ENCODE data around the gene RMDN2. TPM values are rescaled to one million over a fixed set of nuclear protein-coding genes. Genes with fewer than 3 reads are reported as not detected.
A peak's percentile ranks its signal among the peaks of the same experiment; 100 is the strongest.

RMDN2 gene
- total RNA-seq, 4 donors from 2014 or later: 8.9 to 14.6 (median 13.3) TPM

DNA sequence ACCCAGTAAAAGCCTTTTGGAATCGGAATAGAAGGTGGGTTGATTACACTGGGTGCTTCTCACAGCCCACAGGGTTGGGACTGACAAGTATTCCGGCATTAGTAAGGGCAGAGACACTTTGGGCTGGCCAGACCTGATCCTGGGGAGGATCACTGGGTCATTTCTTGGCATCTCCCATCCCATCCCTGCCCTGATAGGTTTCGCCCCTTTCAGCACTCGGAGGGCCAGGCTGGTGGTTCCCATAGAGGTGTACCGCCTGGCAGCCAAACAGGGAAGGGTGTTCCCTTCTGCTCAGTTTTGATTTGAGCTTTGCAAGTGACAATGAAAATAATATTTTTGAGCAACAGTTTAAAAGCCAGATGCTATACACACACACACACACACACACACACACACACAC lies 113.6 kb downstream of the RMDN2 start:
- H3K9me3 ChIP-seq: no peaks in the 10 kb centered on the region
- no peak overlapping the region for H3K4me3 ChIP-seq (replicated peaks in 1 of 3)
- H3K36me3 ChIP-seq: no peaks in the 10 kb centered on the region
- 67 to 71% methylated on average over 1 to 5 of the region's 5 CpGs for WGBS, 2 donors
- DNase-seq: no peak
- peak overlapping the region in 1 of 3 donors; percentile 55 for H3K27ac ChIP-seq
- no peaks in the 10 kb centered on the region for H3K27me3 ChIP-seq
- TF ChIP-seq, protein P1, sequence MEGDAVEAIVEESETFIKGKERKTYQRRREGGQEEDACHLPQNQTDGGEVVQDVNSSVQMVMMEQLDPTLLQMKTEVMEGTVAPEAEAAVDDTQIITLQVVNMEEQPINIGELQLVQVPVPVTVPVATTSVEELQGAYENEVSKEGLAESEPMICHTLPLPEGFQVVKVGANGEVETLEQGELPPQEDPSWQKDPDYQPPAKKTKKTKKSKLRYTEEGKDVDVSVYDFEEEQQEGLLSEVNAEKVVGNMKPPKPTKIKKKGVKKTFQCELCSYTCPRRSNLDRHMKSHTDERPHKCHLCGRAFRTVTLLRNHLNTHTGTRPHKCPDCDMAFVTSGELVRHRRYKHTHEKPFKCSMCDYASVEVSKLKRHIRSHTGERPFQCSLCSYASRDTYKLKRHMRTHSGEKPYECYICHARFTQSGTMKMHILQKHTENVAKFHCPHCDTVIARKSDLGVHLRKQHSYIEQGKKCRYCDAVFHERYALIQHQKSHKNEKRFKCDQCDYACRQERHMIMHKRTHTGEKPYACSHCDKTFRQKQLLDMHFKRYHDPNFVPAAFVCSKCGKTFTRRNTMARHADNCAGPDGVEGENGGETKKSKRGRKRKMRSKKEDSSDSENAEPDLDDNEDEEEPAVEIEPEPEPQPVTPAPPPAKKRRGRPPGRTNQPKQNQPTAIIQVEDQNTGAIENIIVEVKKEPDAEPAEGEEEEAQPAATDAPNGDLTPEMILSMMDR (IDR thresholded peaks at IDR 0.05): no peak
- no peak for TF ChIP-seq POLR2A (IDR thresholded peaks at IDR 0.05)
- intact Hi-C loops (cut with DNase I): no loop called here
- peaks cover 6 to 11% of the 10 kb centered on the region in 2 donors for H3K4me1 ChIP-seq

DNA sequence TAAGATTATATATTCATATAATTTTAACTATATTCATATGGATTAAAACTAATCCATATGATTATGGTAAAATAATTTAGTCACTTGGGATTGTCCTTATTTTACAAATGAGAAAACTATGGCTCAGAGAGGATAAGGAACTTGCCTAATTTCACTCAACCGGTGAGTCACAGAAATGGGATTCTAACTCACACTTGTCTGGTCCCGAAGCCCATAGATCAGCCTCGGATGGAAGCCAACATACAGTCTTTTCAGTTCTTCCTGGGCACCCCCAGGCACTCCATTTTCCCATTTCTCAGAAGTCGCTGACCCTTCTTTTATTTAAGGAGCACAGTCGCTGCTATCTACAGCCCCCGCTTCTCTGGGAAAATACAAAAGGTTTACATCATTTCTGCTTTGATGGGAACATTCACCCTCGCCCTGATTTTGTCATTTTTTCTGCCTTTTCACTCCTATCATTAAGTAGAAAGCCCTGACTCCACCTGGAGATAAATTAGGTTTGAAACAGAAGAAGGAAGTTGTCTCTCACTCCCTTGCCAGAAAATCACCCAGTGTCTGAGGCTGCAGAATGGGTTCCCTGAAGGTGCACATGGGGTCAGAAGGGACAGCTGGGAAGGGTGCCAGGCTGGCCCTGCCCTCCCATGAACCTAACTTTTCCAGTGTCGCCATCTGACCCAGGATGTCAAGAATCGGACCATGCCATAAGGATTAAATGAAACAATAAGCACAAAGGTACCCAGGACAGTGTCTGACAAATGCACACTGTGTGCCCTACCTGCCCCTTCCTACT lies 114.2 kb downstream of the RMDN2 start:
- no peaks in the 10 kb centered on the region for H3K9me3 ChIP-seq
- H3K4me3 ChIP-seq (replicated peaks in 1 of 3): no peak overlapping the region
- no peaks in the 10 kb centered on the region for H3K27me3 ChIP-seq
- TF ChIP-seq, protein P1 (IDR thresholded peaks at IDR 0.05): no peak
- TF ChIP-seq POLR2A (IDR thresholded peaks at IDR 0.05): no peak
- no peak for DNase-seq
- peaks cover 6 to 11% of the 10 kb centered on the region in 2 donors for H3K4me1 ChIP-seq
- no peaks in the 10 kb centered on the region for H3K36me3 ChIP-seq
- intact Hi-C loops (cut with DNase I): no loop called here
- peak overlapping the region in 1 of 3 donors; percentile 55 for H3K27ac ChIP-seq
- 84 to 92% methylated on average over 9 of the region's 9 CpGs for WGBS, 2 donors

DNA sequence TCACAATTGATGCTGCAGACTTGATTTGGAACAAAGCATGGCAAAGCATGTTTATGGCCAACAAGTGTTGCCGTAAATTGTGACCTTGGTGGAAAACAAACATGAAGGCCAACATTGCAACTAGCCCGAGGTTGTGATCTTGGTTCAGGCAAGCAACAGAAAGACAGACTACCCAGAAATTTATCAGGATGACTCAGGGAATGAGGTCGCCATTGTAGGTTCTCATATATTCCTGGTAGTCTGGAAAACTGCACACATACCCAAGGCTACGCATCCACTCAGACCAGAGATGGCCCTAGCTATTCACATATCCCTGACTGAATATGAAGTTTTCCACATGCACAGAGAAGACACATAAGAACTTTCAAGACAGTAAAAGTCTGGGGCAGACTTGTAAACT lies 120.7 kb downstream of the RMDN2 start:
- Histone ChIP-seq H3K27ac (no peak overlapping the region), H3K4me1 (no peaks in the 10 kb centered on the region), H3K9me3 (no peaks in the 10 kb centered on the region), H3K4me3 (replicated peaks in 1 of 3) (no peak overlapping the region), H3K36me3 (no peaks in the 10 kb centered on the region), H3K27me3 (no peaks in the 10 kb centered on the region)
- intact Hi-C loops (cut with DNase I): no loop called here
- TF ChIP-seq, protein P1 (IDR thresholded peaks at IDR 0.05): no peak
- TF ChIP-seq POLR2A (IDR thresholded peaks at IDR 0.05): no peak
- 88 to 96% methylated on average over 4 of the region's 4 CpGs for WGBS, 2 donors
- no peak for DNase-seq

DNA sequence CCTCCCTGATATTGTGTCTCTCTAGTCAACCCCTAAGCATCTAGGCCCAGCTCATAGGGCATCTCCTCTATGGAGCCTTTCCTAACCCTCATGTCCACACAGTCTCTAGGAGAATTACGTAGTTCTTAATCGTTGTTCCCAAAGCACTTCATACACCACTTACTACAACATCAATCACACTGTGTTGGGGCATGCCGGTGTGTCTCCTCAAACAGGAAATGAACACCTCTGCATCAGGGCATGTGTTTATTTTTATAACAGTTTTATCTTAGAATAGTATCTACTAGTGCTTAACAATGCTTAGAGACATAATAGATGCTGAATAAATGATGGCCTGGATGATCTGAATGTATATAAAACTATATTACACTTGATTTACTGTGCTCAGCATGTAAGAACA lies 131.1 kb downstream of the RMDN2 start:
- H3K9me3 ChIP-seq: no peaks in the 10 kb centered on the region
- DNase-seq: no peak
- H3K4me3 ChIP-seq (replicated peaks in 1 of 3): no peak overlapping the region
- no peaks in the 10 kb centered on the region for H3K4me1 ChIP-seq
- H3K27me3 ChIP-seq: no peaks in the 10 kb centered on the region
- no peaks in the 10 kb centered on the region for H3K36me3 ChIP-seq
- no peak overlapping the region for H3K27ac ChIP-seq
- 57 to 67% methylated on average over 3 of the region's 3 CpGs for WGBS, 2 donors
- intact Hi-C loops (cut with DNase I): no loop called here
- no peak for TF ChIP-seq POLR2A (IDR thresholded peaks at IDR 0.05)
- TF ChIP-seq, protein P1 (IDR thresholded peaks at IDR 0.05): no peak

DNA sequence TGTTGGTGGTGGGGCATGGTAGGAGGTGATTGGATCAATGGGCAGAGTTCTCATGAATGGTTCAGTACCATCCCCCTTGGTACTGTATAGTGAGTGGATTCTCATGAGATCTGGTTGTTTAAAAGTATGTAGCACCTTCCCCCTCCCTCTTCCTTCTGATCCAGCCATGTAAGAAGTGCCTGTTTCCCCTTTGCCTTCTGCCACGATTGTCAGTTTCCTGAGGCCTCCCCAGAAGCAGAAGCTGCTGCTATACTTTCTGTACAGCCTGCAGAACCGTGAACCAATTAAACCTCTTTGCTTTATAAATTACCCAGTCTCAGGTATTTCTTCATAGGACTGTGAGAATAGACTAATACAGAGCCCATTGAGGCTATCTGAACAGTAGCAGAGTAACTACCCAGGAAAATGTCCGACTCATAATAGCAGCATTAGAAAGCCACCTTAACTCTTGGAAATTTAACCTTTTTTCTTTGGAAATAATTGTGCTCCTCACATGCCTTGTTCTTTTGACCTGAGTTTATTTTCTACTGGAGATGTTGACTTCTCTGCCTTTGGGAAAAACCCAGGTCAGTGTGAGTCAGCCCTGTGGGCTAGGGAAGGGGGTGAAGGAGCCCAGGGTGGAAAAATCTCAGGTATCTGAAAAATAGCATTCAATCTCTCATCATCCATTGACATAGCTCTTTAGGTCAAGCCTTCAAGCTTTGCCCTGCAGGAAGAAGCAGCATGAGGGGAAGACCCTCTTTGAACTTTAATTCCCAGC lies 132.7 kb downstream of the RMDN2 start:
- H3K36me3 ChIP-seq: no peaks in the 10 kb centered on the region
- H3K4me3 ChIP-seq (replicated peaks in 1 of 3): no peak overlapping the region
- 80 to 88% methylated on average over 3 of the region's 3 CpGs for WGBS, 2 donors
- no peak overlapping the region for H3K27ac ChIP-seq
- no peaks in the 10 kb centered on the region for H3K27me3 ChIP-seq
- DNase-seq: no peak
- H3K4me1 ChIP-seq: no peaks in the 10 kb centered on the region
- TF ChIP-seq, protein P1 (IDR thresholded peaks at IDR 0.05): no peak
- no peak for TF ChIP-seq POLR2A (IDR thresholded peaks at IDR 0.05)
- intact Hi-C loops (cut with DNase I): no loop called here
- H3K9me3 ChIP-seq: no peaks in the 10 kb centered on the region

Measured in thyroid gland (tissue), 4 donors.